ENCODE measurements around the gene MEG3. TPM values are rescaled to one million over a fixed set of nuclear protein-coding genes. Genes with fewer than 3 reads are reported as not detected.

MEG3 gene
- total and polyA plus RNA-seq, 3 experiments from 2014 or later, result 0.13 TPM; not detected in 2

DNA sequence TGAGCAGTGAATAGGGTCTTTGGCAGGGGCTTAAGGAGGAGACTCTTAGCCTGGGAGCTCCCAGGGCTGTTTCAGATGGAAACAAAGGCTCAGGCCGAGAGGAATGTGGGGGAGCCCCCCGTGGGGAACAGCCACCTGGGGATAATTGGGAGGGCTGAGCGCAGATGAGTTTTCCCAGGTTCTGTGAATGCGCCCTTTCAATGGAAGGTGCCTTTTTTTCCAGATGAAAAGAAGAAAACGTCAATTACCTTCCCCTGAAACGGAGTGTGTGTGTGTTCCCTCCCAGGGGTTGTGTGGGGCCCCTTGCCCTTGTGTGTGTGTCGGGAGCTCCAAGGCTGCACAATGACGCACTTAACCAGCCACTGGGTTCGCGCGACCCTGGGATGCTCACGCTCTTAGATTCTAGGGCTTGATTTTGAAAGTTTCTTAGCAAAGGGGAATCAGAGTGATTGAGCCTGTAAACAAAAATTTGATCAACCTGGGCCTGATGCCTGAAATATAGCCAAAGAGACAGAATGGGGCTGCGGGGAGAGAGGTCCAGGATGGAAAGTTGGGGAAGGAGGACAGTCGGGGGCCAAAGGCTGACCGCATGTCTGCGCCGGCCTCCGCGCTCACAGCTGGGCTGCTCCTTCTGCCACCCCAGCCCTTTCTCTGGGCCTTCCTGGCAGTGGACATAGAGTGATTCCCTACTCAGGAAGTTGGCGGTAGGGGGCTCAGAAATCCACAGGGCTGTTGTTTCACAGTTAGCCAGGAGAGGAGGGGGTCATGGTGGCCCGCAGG is 14.6 kb downstream of the MEG3 start:
- H3K27ac Mint-ChIP-seq, result no peak overlapping the region
- H3K9me3 ChIP-seq (ENCODE audit: low read length), result no peaks in the 10 kb centered on the region
- no peaks in the 10 kb centered on the region for H3K4me1 Mint-ChIP-seq
- no peaks in the 10 kb centered on the region for H3K4me1 ChIP-seq (ENCODE audit: insufficient read depth, low read length)
- H3K4me3 ChIP-seq (ENCODE audit: low read length), result no peak overlapping the region
- no peak for DNase-seq
- H3K36me3 Mint-ChIP-seq, result no peaks in the 10 kb centered on the region
- no peaks in the 10 kb centered on the region for H3K36me3 ChIP-seq (ENCODE audit: insufficient read depth, low read length)
- peaks cover 0 to 15% of the 10 kb centered on the region in 2 donors for H3K27me3 Mint-ChIP-seq
- ChIA-PET CTCF (no interaction called here), POLR2A (no interaction called here)
- H3K27ac ChIP-seq (ENCODE audit: low read depth, low read length), result no peak overlapping the region
- no peaks in the 10 kb centered on the region for H3K27me3 ChIP-seq (ENCODE audit: insufficient read depth, low read length, poor library complexity, severe bottlenecking)
- H3K4me3 Mint-ChIP-seq, result no peak overlapping the region
- H3K9me3 Mint-ChIP-seq, result no peaks in the 10 kb centered on the region

DNA sequence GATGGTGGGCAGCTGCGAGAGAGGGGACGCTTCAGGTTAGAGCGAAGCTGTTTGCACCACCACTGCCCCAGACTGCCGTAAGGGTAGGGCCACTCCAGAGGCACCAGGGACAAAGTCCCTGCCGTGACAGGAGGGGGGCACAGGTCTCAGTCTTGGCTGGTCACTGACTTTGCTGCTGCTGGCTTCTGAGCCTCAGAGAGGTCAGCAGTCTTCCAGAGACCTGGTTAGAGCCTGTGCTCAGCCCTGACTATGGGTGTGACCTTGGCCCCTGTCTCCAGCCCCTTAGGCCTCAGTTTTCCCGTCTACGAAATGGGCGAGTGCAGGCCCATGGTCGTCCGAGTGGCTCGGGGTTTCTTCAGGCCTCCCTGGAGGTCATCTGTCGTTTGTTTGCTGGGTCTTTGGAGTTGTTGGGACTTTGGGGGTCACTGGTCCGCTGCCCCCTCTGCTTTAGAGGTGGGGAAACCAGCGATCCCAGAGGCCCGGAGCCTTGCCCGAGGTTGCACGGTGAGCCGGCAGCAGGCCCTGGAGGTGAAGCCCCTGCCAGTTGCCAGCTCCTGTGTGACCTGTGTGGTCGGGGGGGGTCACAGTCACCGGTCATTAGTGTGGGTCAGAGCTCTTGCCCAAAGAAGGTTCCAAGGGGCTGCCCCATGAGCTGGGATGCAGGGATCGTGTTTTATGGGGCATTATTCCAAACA is 15.3 kb downstream of the MEG3 start:
- Mint-ChIP-seq H3K36me3 (no peaks in the 10 kb centered on the region), H3K4me1 (no peaks in the 10 kb centered on the region), H3K4me3 (no peak overlapping the region), H3K27ac (no peak overlapping the region), H3K27me3 (peaks cover 0 to 9% of the 10 kb centered on the region in 2 donors), H3K9me3 (no peaks in the 10 kb centered on the region)
- Histone ChIP-seq H3K9me3 (ENCODE audit: low read length) (no peaks in the 10 kb centered on the region), H3K36me3 (ENCODE audit: insufficient read depth, low read length) (no peaks in the 10 kb centered on the region), H3K4me1 (ENCODE audit: insufficient read depth, low read length) (no peaks in the 10 kb centered on the region), H3K4me3 (ENCODE audit: low read length) (no peak overlapping the region), H3K27ac (ENCODE audit: low read depth, low read length) (no peak overlapping the region), H3K27me3 (ENCODE audit: insufficient read depth, low read length, poor library complexity, severe bottlenecking) (no peaks in the 10 kb centered on the region)
- ChIA-PET POLR2A (no interaction called here), CTCF (no interaction called here)
- DNase-seq, result no peak

DNA sequence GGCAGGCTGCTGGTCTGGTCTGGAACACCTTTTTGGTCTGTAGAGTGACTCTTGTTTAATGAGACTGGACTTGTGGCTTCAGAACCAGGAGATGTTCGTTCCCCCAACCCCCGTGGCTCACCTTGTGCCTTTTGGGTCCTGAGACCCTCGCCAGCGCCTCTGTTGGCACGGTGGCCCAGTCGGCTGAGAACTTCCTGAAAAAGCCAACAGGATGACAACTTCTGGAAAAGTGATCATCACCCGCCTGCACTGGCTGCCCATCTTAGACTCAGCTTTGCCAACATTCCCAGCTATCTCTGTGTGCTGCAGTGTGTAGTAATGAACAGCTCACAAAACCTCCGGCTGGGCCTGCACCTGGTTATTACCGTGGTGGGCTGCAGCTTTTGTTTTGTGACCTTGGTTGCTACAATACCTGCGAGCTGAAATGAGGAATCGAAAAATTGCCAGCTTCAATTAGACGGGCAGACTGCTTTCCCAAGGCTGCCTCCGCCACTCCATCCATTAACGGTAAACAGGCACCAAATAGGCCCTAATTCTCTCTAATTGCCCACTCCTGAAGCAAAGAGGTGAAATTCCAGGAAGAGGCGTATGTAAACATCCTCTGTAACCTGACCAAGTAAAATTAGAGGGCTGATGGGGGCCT is 16.0 kb downstream of the MEG3 start:
- Histone ChIP-seq H3K4me3 (ENCODE audit: low read length) (no peak overlapping the region), H3K9me3 (ENCODE audit: low read length) (no peaks in the 10 kb centered on the region), H3K4me1 (ENCODE audit: insufficient read depth, low read length) (no peaks in the 10 kb centered on the region), H3K27me3 (ENCODE audit: insufficient read depth, low read length, poor library complexity, severe bottlenecking) (no peaks in the 10 kb centered on the region), H3K36me3 (ENCODE audit: insufficient read depth, low read length) (no peaks in the 10 kb centered on the region), H3K27ac (ENCODE audit: low read depth, low read length) (no peak overlapping the region)
- CTCF ChIA-PET, result interaction anchor here (1.1 kb wide), 1 partner anchor 9 kb away, joined by 4 read pairs; no protein-coding TSS in a partner anchor
- no peaks in the 10 kb centered on the region for H3K9me3 Mint-ChIP-seq
- no peak overlapping the region for H3K27ac Mint-ChIP-seq
- DNase-seq, result no peak
- H3K36me3 Mint-ChIP-seq, result no peaks in the 10 kb centered on the region
- no peaks in the 10 kb centered on the region for H3K4me1 Mint-ChIP-seq
- no peak overlapping the region for H3K4me3 Mint-ChIP-seq
- H3K27me3 Mint-ChIP-seq, result peaks cover 0 to 5% of the 10 kb centered on the region in 2 donors
- POLR2A ChIA-PET, result no interaction called here

DNA sequence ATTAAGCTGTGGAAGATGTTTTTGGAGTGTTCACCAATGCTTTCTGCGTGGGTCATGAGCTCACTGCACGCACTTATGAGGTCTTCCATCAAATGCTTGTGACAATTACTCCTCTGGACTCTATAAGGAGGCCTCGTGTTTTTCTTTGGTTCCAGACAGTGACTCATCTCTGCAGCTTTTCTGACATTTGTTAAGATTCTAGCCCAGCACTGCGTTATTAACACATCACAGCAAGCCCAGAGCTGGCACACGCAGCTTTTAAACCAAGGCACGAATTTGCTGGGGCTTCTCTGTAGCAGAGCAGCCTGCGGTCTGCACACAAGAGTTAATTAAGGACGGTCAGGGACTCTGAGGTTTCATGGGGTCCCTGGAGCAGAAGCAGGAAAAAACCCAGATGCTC is 16.9 kb downstream of the MEG3 start:
- Mint-ChIP-seq H3K9me3 (no peaks in the 10 kb centered on the region), H3K27me3 (peaks cover 0 to 3% of the 10 kb centered on the region in 2 donors), H3K4me1 (no peaks in the 10 kb centered on the region), H3K4me3 (no peak overlapping the region), H3K36me3 (no peaks in the 10 kb centered on the region), H3K27ac (no peak overlapping the region)
- H3K36me3 ChIP-seq (ENCODE audit: insufficient read depth, low read length), result no peaks in the 10 kb centered on the region
- CTCF ChIA-PET, result interaction anchor here (1.1 kb wide), 1 partner anchor 8 kb away, joined by 4 read pairs; no protein-coding TSS in a partner anchor
- no peaks in the 10 kb centered on the region for H3K9me3 ChIP-seq (ENCODE audit: low read length)
- POLR2A ChIA-PET, result no interaction called here
- no peaks in the 10 kb centered on the region for H3K4me1 ChIP-seq (ENCODE audit: insufficient read depth, low read length)
- H3K4me3 ChIP-seq (ENCODE audit: low read length), result no peak overlapping the region
- no peak overlapping the region for H3K27ac ChIP-seq (ENCODE audit: low read depth, low read length)
- DNase-seq, result no peak
- no peaks in the 10 kb centered on the region for H3K27me3 ChIP-seq (ENCODE audit: insufficient read depth, low read length, poor library complexity, severe bottlenecking)

DNA sequence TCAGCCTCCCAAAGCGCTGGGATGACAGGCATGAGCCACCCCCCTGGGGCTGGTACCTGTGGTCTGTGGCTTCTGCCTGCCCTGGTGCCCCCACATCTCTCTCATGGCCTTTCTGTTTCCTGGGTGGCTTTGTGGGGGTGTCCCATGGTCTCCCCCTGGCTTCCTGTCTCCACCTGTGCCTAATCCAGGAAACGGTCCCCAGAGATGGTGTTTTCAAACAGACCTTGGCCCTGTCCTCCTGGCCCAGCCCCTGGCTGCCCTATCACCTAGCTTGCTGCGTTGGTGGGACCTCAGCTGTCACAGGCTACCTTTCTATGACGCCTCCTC is 18.1 kb downstream of the MEG3 start:
- CTCF ChIA-PET, result no interaction called here
- no peaks in the 10 kb centered on the region for H3K36me3 Mint-ChIP-seq
- Histone ChIP-seq H3K4me3 (ENCODE audit: low read length) (no peak overlapping the region), H3K36me3 (ENCODE audit: insufficient read depth, low read length) (no peaks in the 10 kb centered on the region), H3K27me3 (ENCODE audit: insufficient read depth, low read length, poor library complexity, severe bottlenecking) (no peaks in the 10 kb centered on the region), H3K27ac (ENCODE audit: low read depth, low read length) (no peak overlapping the region), H3K9me3 (ENCODE audit: low read length) (no peaks in the 10 kb centered on the region), H3K4me1 (ENCODE audit: insufficient read depth, low read length) (peaks cover under 1% of the 10 kb centered on the region)
- no peak overlapping the region for H3K27ac Mint-ChIP-seq
- H3K9me3 Mint-ChIP-seq, result no peaks in the 10 kb centered on the region
- no peak overlapping the region for H3K4me3 Mint-ChIP-seq
- no peak for DNase-seq
- H3K4me1 Mint-ChIP-seq, result no peaks in the 10 kb centered on the region
- POLR2A ChIA-PET, result no interaction called here
- no peaks in the 10 kb centered on the region for H3K27me3 Mint-ChIP-seq

DNA sequence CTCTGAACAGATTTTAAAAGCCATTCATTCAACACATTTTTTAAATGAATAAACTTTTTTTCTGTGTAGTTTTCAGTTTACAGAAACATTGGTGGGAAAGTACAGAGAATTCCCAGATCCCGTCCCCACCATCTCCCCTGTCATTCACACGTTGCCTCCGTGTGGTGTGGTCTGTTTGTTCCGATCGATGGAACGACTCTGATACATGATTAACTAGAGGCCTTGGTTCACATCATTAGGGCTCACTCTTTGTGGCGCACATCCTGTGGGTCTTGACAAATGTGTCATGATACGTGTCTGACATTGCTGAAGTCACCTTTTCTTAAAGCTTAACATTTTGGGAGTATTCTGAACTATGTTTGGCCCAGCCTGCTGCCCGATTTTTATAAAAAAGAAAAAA is 18.5 kb downstream of the MEG3 start:
- Histone ChIP-seq H3K4me3 (ENCODE audit: low read length) (no peak overlapping the region), H3K27ac (ENCODE audit: low read depth, low read length) (no peak overlapping the region), H3K36me3 (ENCODE audit: insufficient read depth, low read length) (no peaks in the 10 kb centered on the region), H3K27me3 (ENCODE audit: insufficient read depth, low read length, poor library complexity, severe bottlenecking) (no peaks in the 10 kb centered on the region), H3K9me3 (ENCODE audit: low read length) (no peaks in the 10 kb centered on the region), H3K4me1 (ENCODE audit: insufficient read depth, low read length) (peaks cover 4% of the 10 kb centered on the region)
- Mint-ChIP-seq H3K4me1 (no peaks in the 10 kb centered on the region), H3K27ac (no peak overlapping the region), H3K9me3 (no peaks in the 10 kb centered on the region), H3K4me3 (no peak overlapping the region), H3K36me3 (no peaks in the 10 kb centered on the region), H3K27me3 (no peaks in the 10 kb centered on the region)
- ChIA-PET CTCF (no interaction called here), POLR2A (no interaction called here)
- DNase-seq, result no peak

DNA sequence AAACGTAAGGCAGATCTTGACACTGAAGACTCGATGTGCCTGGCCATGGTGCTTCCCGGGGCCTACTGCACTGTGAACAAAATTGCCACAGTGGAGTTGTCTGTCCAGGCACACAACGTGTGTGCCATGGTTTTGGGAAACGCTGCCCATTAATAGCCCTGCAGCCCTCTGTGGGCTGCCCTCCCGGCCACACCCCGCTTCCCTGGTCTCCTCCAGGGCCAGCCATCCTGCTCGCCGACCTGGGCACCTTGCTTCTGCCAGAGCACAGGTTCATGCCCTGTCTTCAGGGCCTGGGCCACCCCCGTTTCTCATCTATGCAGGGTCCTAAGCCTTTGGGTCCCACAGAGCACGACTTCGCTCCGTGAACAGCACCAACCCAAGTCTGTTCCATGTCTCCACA is 18.9 kb downstream of the MEG3 start:
- CTCF ChIA-PET, result no interaction called here
- no peaks in the 10 kb centered on the region for H3K27me3 Mint-ChIP-seq
- POLR2A ChIA-PET, result no interaction called here
- no peak overlapping the region for H3K27ac Mint-ChIP-seq
- H3K4me3 ChIP-seq (ENCODE audit: low read length), result no peak overlapping the region
- no peaks in the 10 kb centered on the region for H3K9me3 Mint-ChIP-seq
- H3K36me3 Mint-ChIP-seq, result no peaks in the 10 kb centered on the region
- H3K4me3 Mint-ChIP-seq, result no peak overlapping the region
- no peaks in the 10 kb centered on the region for H3K4me1 Mint-ChIP-seq
- peak in 1 of 5 donors; percentile 32 for DNase-seq
- no peaks in the 10 kb centered on the region for H3K36me3 ChIP-seq (ENCODE audit: insufficient read depth, low read length)
- no peaks in the 10 kb centered on the region for H3K9me3 ChIP-seq (ENCODE audit: low read length)
- no peak overlapping the region for H3K27ac ChIP-seq (ENCODE audit: low read depth, low read length)
- peaks cover 4% of the 10 kb centered on the region for H3K4me1 ChIP-seq (ENCODE audit: insufficient read depth, low read length)
- no peaks in the 10 kb centered on the region for H3K27me3 ChIP-seq (ENCODE audit: insufficient read depth, low read length, poor library complexity, severe bottlenecking)

DNA sequence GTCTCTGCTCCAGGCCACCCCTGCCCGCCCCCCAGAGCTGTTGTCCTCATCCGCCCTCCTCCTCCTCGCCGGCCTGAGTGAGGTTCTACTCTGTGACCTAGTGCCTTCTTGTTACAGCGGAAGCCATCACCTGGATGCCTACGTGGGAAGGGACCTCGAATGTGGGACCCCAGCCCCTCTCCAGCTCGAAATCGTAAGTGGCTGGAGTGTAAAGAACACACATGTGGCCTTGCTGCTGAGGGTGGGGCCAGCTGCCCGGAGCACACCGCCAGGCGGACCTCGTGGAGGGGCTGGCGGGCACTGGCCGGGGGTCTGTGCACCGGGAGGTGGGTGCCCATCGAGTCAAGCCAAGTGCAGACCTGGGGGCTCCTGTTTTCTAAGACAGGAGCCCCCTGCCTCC is 19.4 kb downstream of the MEG3 start:
- H3K9me3 ChIP-seq (ENCODE audit: low read length), result no peaks in the 10 kb centered on the region
- no peak overlapping the region for H3K27ac ChIP-seq (ENCODE audit: low read depth, low read length)
- no peaks in the 10 kb centered on the region for H3K36me3 Mint-ChIP-seq
- CTCF ChIA-PET, result no interaction called here
- POLR2A ChIA-PET, result no interaction called here
- no peaks in the 10 kb centered on the region for H3K4me1 Mint-ChIP-seq
- no peak overlapping the region for H3K4me3 Mint-ChIP-seq
- peak in 1 of 5 donors; percentile 5 for DNase-seq
- no peaks in the 10 kb centered on the region for H3K36me3 ChIP-seq (ENCODE audit: insufficient read depth, low read length)
- H3K27ac Mint-ChIP-seq, result no peak overlapping the region
- peaks cover 4% of the 10 kb centered on the region for H3K4me1 ChIP-seq (ENCODE audit: insufficient read depth, low read length)
- H3K27me3 Mint-ChIP-seq, result no peaks in the 10 kb centered on the region
- H3K27me3 ChIP-seq (ENCODE audit: insufficient read depth, low read length, poor library complexity, severe bottlenecking), result no peaks in the 10 kb centered on the region
- no peaks in the 10 kb centered on the region for H3K9me3 Mint-ChIP-seq
- H3K4me3 ChIP-seq (ENCODE audit: low read length), result no peak overlapping the region

All from CD8-positive, alpha-beta memory T cell (primary cell).